ENCODE results near the gene CYP2S1. TPM values are rescaled to one million over a fixed set of nuclear protein-coding genes. Genes with fewer than 3 reads are reported as not detected.

Gene CYP2S1
- total RNA-seq, 1 donor from 2014 or later: 17.5 TPM

- H3K4me3 Mint-ChIP-seq (ENCODE audit: unreplicated experiment): no peak overlapping the region
- DNase-seq (ENCODE audit: low spot score): no peak
- no peaks in the 10 kb centered on the region for H3K4me1 Mint-ChIP-seq (ENCODE audit: unreplicated experiment)
- no peaks in the 10 kb centered on the region for H3K27me3 Mint-ChIP-seq (ENCODE audit: unreplicated experiment)
- no peak overlapping the region for H3K27ac Mint-ChIP-seq (ENCODE audit: unreplicated experiment)
- no peak for TF ChIP-seq CTCF (IDR thresholded peaks at IDR 0.05; ENCODE audit: unreplicated experiment)
- no peaks in the 10 kb centered on the region for H3K36me3 Mint-ChIP-seq (ENCODE audit: low read depth, unreplicated experiment)
- no peaks in the 10 kb centered on the region for H3K9me3 Mint-ChIP-seq (ENCODE audit: unreplicated experiment)
These were observed 36.8 kb upstream of the CYP2S1 start for GRCh38 chr19:41156207-41156606.

- H3K4me3 Mint-ChIP-seq (ENCODE audit: unreplicated experiment): no peak overlapping the region
- no peak for TF ChIP-seq CTCF (IDR thresholded peaks at IDR 0.05; ENCODE audit: unreplicated experiment)
- H3K4me1 Mint-ChIP-seq (ENCODE audit: unreplicated experiment): no peaks in the 10 kb centered on the region
- peaks cover 2% of the 10 kb centered on the region for H3K27me3 Mint-ChIP-seq (ENCODE audit: unreplicated experiment)
- DNase-seq (ENCODE audit: low spot score): no peak
- H3K36me3 Mint-ChIP-seq (ENCODE audit: low read depth, unreplicated experiment): no peaks in the 10 kb centered on the region
- no peaks in the 10 kb centered on the region for H3K9me3 Mint-ChIP-seq (ENCODE audit: unreplicated experiment)
- H3K27ac Mint-ChIP-seq (ENCODE audit: unreplicated experiment): no peak overlapping the region
These were observed 33.1 kb upstream of the CYP2S1 start for GRCh38 chr19:41159881-41160280.

- TF ChIP-seq CTCF (IDR thresholded peaks at IDR 0.05; ENCODE audit: unreplicated experiment): no peak
- Mint-ChIP-seq H3K36me3 (ENCODE audit: low read depth, unreplicated experiment) (no peaks in the 10 kb centered on the region), H3K27me3 (ENCODE audit: unreplicated experiment) (peaks cover 2% of the 10 kb centered on the region), H3K9me3 (ENCODE audit: unreplicated experiment) (no peaks in the 10 kb centered on the region), H3K4me1 (ENCODE audit: unreplicated experiment) (no peaks in the 10 kb centered on the region), H3K27ac (ENCODE audit: unreplicated experiment) (no peak overlapping the region), H3K4me3 (ENCODE audit: unreplicated experiment) (no peak overlapping the region)
- no peak for DNase-seq (ENCODE audit: low spot score)
These were observed 31.1 kb upstream of the CYP2S1 start for GRCh38 chr19:41161903-41162302.

GRCh38 chr19:41166944-41167804 is 25.8 kb upstream of the CYP2S1 start:
- Mint-ChIP-seq H3K27me3 (ENCODE audit: unreplicated experiment) (no peaks in the 10 kb centered on the region), H3K27ac (ENCODE audit: unreplicated experiment) (no peak overlapping the region), H3K4me3 (ENCODE audit: unreplicated experiment) (no peak overlapping the region), H3K36me3 (ENCODE audit: low read depth, unreplicated experiment) (no peaks in the 10 kb centered on the region), H3K9me3 (ENCODE audit: unreplicated experiment) (no peaks in the 10 kb centered on the region), H3K4me1 (ENCODE audit: unreplicated experiment) (no peaks in the 10 kb centered on the region)
- no peak for TF ChIP-seq CTCF (IDR thresholded peaks at IDR 0.05; ENCODE audit: unreplicated experiment)
- no peak for DNase-seq (ENCODE audit: low spot score)

Data from endothelial cell (in vitro differentiated cells).